Measurements from ENCODE around the gene NGF.

DNA sequence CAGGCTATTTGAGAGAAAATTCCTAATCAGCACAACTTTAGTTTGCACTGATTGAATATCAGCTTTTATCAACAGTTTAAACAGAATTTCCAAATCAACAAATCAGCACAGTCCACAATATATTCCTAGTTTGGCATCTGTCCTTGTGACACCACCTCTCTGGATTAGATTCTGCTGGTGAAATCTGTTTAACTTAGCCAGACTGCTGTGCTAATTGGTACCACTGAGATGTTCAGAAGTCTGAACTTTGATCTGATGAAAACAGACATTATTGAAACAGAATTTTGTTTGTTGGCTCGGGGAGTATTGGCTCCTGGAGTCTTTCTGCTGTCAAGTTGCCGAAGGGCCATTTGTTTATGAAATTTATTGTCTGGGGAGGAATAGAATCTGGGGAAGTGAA is 17.0 kb upstream of the NGF start:
- TF ChIP-seq, protein P1, sequence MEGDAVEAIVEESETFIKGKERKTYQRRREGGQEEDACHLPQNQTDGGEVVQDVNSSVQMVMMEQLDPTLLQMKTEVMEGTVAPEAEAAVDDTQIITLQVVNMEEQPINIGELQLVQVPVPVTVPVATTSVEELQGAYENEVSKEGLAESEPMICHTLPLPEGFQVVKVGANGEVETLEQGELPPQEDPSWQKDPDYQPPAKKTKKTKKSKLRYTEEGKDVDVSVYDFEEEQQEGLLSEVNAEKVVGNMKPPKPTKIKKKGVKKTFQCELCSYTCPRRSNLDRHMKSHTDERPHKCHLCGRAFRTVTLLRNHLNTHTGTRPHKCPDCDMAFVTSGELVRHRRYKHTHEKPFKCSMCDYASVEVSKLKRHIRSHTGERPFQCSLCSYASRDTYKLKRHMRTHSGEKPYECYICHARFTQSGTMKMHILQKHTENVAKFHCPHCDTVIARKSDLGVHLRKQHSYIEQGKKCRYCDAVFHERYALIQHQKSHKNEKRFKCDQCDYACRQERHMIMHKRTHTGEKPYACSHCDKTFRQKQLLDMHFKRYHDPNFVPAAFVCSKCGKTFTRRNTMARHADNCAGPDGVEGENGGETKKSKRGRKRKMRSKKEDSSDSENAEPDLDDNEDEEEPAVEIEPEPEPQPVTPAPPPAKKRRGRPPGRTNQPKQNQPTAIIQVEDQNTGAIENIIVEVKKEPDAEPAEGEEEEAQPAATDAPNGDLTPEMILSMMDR (IDR thresholded peaks at IDR 0.05), result no peak
- no peak for TF ChIP-seq POLR2A (IDR thresholded peaks at IDR 0.05)

All from testis (tissue), 2 donors.